MM.1S (cell line): ENCODE results near the gene STOX1.

ENCODE experiments used
- EZH2 ChIP-seq: fragments of 300-600 bp; sonication (generic); optimal IDR thresholded peaks from 2 replicates; pipeline ENCODE3; 2017; ENCODE audit warnings: low read depth, mild to moderate bottlenecking, antibody characterized with exemption, low read length, mixed read lengths
- TF ChIP-seq, protein P1 (sequence below): fragments of 300-600 bp; sonication (generic); IDR thresholded peaks from 2 replicates; pipeline ENCODE4 v1.5.1; 2016; ENCODE audit warnings: antibody characterized with exemption, low read length, mixed read lengths

DNA sequence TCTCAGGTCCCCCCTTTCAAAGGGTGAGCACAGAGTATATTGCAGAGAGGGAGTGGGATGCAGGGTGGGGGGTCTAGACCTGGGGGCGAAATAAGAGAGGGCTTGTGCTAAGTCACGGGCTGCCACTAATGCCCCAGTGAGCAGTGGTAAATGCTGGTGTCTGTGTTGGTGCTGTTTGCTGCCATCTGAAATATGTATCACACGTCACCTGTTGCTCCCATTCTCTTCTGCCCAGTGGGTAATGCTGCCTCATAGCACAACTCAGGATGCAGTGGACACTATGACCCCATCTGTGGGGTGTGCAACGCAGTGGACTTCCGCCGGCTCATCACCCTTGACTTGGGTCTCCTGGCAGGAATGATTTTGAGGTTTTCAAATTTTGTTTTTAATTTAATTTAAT lies 2.6 kb downstream of the STOX1 start:
- TF ChIP-seq, protein P1, sequence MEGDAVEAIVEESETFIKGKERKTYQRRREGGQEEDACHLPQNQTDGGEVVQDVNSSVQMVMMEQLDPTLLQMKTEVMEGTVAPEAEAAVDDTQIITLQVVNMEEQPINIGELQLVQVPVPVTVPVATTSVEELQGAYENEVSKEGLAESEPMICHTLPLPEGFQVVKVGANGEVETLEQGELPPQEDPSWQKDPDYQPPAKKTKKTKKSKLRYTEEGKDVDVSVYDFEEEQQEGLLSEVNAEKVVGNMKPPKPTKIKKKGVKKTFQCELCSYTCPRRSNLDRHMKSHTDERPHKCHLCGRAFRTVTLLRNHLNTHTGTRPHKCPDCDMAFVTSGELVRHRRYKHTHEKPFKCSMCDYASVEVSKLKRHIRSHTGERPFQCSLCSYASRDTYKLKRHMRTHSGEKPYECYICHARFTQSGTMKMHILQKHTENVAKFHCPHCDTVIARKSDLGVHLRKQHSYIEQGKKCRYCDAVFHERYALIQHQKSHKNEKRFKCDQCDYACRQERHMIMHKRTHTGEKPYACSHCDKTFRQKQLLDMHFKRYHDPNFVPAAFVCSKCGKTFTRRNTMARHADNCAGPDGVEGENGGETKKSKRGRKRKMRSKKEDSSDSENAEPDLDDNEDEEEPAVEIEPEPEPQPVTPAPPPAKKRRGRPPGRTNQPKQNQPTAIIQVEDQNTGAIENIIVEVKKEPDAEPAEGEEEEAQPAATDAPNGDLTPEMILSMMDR, result no peak
- no peak for TF ChIP-seq EZH2
